Measurements from ENCODE around the gene PCK2.
A peak's percentile ranks its signal among the peaks of the same experiment; 100 is the strongest.

PCK2 gene

GRCh38 chr14:24072881-24073877 lies 20.9 kb upstream of the PCK2 start:
- H3K4me3 ChIP-seq (ENCODE audit: low read length): no peak overlapping the region
- no peak for DNase-seq (ENCODE audit: low read depth, low spot score)

- no peak for DNase-seq (ENCODE audit: low read depth, low spot score)
- no peak overlapping the region for H3K4me3 ChIP-seq (ENCODE audit: low read length)
Measured at GRCh38 chr14:24074625-24075484, 19.3 kb upstream of the PCK2 start.

DNA sequence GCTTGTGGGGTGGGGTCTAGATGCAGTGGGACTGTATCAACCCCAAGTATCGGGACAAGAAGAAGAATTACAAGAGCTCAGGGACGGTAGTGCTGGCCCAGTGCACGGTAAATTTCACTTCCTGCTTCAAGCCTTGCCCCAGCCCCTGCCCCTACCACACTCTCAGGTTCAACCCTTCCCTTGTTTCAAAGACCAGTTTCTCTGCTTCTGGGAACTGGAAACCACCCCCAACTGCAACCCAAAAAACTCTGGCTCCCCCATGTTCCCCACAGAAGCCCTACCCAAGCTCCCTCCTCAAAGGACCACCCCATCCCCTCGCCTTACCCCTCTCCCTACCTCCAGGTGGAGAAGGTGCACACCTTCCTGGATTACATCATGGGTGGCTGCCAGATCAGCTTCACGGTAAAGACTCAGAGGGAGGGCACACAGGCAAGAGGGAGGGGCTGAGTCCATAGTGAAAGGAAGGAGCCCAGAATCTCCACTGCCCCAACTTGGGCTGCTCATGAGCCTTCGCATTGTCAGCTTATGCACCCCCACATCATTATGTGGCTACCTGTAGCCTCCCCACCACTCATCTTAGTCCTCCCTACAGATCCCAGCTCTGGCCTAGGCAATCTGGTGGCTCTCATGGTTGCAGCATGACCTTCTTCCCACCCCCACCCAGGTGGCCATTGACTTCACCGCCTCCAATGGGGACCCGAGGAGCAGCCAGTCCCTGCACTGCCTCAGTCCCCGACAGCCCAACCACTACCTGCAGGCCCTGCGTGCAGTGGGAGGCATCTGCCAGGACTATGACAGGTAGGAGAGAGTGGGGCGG lies 18.4 kb upstream of the PCK2 start:
- no peak for DNase-seq (ENCODE audit: low read depth, low spot score)
- no peak overlapping the region for H3K4me3 ChIP-seq (ENCODE audit: low read length)

DNA sequence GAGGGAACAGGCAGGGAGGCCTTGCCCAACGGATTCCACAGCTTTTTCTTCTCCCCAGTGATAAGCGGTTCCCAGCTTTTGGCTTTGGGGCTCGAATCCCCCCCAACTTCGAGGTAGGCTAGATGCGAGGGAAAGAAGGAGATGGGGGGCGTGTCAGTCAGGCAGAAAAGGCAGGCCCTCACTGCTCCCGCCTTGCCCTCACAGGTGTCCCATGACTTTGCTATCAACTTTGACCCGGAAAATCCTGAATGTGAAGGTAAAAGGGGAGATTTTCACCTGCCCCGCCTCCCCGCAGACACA lies 17.9 kb upstream of the PCK2 start:
- H3K4me3 ChIP-seq (ENCODE audit: low read length): no peak overlapping the region
- no peak for DNase-seq (ENCODE audit: low read depth, low spot score)

GRCh38 chr14:24077086-24077485 lies 17.0 kb upstream of the PCK2 start:
- DNase-seq (ENCODE audit: low read depth, low spot score): no peak
- no peak overlapping the region for H3K4me3 ChIP-seq (ENCODE audit: low read length)

DNA sequence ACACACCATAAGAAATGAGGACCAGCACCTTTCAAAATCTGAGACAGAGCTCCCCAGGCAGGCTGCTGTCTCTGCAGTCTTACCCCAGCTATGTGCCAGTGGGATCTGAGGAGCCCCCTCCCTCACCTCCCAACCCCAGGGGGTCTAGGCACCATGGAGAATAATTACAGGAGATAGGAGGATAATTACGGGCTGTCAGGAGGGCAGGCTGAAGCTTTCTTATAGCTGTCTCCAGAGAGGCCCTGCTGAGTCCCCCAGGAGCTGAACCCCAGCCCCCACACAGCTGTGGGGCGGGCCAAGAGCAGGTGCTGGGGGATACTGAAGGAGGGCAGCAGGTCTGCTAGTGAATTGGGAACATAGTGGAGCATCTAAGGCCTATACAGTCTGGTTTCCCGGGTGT lies 16.0 kb upstream of the PCK2 start:
- DNase-seq (ENCODE audit: low read depth, low spot score): no peak
- no peak overlapping the region for H3K4me3 ChIP-seq (ENCODE audit: low read length)

GRCh38 chr14:24079491-24080141 lies 14.5 kb upstream of the PCK2 start:
- H3K4me3 ChIP-seq (ENCODE audit: low read length): no peak overlapping the region
- no peak for DNase-seq (ENCODE audit: low read depth, low spot score)

GRCh38 chr14:24080142-24080530 lies 14.0 kb upstream of the PCK2 start:
- no peak overlapping the region for H3K4me3 ChIP-seq (ENCODE audit: low read length)
- DNase-seq (ENCODE audit: low read depth, low spot score): no peak

GRCh38 chr14:24080888-24081738 lies 13.0 kb upstream of the PCK2 start:
- H3K4me3 ChIP-seq (ENCODE audit: low read length): peak overlapping the region; percentile 51
- DNase-seq (ENCODE audit: low read depth, low spot score): peak; percentile 69

DNA sequence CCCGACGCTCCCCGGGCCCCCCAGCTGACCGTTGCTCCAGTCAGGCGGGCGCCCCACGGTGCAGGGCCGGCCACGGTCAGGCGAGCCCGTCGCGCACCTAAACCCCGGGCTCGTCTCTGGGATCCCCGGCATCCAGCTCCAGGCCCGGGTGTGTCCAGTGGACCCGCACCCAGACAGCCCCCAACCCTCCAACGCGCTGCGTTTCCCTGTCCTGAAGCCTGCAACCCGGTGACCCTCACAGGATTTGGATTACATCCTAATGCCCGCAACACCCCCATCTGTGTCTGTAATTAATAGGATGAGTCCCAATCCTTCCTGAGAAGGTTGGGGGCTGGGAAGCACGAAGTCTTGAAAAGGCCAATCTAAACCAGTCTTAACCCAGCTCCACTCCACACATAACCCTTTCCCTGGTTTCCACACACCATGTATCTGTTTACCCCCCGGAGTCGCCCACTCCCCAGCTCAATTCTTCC lies 12.3 kb upstream of the PCK2 start:
- H3K4me3 ChIP-seq (ENCODE audit: low read length): peak overlapping the region; percentile 51
- no peak for DNase-seq (ENCODE audit: low read depth, low spot score)

DNA sequence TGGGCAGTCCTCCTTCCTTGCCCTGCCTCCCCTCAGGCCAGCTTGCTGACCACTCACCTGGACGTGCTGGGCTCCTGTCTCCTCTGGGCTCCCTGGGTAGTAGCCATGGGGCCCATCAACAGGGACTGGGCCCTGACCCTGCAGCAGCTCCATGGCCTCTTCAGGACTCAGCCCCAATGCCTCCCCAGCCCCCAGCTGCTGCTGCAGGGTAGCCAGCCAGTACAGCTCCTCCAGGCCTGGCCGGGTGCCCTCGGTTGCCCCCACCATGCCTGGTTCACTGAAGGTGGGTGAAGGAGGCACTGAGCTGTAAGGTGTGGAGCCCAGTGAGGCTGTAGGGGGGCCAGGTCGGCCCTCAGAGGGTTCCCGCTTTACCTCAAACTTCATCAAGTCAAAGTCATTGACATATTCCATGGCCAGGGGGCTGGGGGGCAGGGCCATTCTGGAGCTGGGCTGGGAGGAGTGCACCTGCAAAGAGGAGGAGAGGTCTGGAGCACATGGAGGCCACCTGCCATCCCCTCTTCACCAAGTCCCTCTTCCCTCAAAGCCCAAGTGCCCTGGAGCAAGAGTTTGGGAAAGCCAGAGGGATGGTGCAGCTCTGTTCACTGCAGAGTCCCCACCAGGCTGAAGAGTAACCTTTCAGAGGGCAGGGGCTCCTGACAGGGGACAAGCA lies 11.6 kb upstream of the PCK2 start:
- DNase-seq (ENCODE audit: low read depth, low spot score): no peak

DNA sequence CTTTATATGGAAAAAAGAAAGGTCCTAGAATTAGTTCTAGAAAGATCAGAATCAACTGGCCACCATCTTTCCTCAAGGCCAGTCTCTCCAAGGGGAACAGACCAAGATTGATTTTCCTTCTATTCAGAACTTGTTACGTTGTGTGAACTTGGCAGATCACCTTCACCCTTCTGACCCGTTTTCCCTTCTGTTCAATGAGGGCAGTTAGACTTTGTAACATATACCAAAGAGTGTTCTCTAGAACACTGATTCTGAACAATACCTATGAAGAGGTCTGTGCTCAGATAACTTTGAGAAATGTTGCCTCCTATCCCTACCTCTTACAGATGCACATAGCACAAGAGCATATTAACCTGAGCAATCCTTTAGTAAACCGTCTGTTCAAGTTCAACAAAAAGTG lies 10.6 kb upstream of the PCK2 start:
- H3K4me3 ChIP-seq (ENCODE audit: low read length): no peak overlapping the region
- no peak for DNase-seq (ENCODE audit: low read depth, low spot score)

More for the DNA sequence above, 11.6 kb upstream of the PCK2 start:
- H3K4me3 ChIP-seq (ENCODE audit: low read length): no peak overlapping the region

DNA sequence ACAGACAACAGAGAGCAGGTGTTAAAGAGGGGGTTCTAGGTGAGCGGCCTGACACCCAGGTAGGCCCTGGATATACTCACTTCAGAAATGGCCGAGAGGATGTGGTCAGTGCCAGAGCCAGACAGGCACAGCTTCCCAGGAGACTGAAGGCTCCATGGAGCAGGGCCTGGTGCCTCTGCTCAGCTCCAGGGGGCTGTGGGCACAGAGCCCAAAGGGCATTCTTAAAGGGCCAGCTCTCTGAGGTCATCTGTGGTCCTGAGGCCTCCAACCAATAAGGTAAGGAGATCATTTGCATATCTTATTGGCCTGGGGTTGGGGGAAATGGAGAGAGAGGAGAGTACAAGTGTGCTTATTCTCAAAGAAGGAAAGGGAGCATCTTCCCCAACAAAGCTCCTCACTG lies 9.7 kb upstream of the PCK2 start:
- no peak overlapping the region for H3K4me3 ChIP-seq (ENCODE audit: low read length)
- DNase-seq (ENCODE audit: low read depth, low spot score): no peak

DNA sequence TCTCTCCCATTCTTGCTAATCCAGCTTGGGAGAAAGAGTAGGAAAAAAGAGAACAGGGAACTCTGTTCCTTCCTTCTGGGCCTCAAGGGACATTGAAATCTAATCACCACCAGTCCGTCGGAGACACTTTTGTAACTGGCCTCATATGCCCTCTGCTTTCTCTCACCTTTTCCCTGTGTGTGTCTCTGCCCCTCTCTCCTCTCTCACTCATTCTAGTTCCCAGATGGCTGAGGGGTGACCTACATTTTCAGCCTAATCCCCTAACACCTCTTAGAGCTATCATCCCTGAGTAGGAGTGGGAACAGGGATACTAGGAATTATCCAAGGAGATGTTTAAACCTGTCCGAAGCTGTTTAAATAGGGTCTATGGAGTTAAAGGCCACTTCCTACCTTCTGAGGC lies 8.9 kb upstream of the PCK2 start:
- no peak overlapping the region for H3K4me3 ChIP-seq (ENCODE audit: low read length)
- no peak for DNase-seq (ENCODE audit: low read depth, low spot score)

GRCh38 chr14:24086193-24086955 lies 7.7 kb upstream of the PCK2 start:
- no peak overlapping the region for H3K4me3 ChIP-seq (ENCODE audit: low read length)
- DNase-seq (ENCODE audit: low read depth, low spot score): no peak

- H3K4me3 ChIP-seq (ENCODE audit: low read length): no peak overlapping the region
- no peak for DNase-seq (ENCODE audit: low read depth, low spot score)
Measured at GRCh38 chr14:24087004-24087403, 7.1 kb upstream of the PCK2 start.

- no peak for DNase-seq (ENCODE audit: low read depth, low spot score)
- no peak overlapping the region for H3K4me3 ChIP-seq (ENCODE audit: low read length)
Measured at GRCh38 chr14:24088095-24088494, 6.0 kb upstream of the PCK2 start.

Measured in Jurkat, Clone E6-1 (cell line).